RWPE1 (cell line): Measurements from ENCODE around the gene TXK.

ENCODE experiments used
- CTCF ChIA-PET: fragments of 350-600 bp; sonication (Branson Sonifier 250); formaldehyde crosslinking; extraction: SDS; loops from one replicate; lab custom pipeline; 2021; lab: Yijun Ruan, JAX
- POLR2A ChIA-PET: fragments of 400-600 bp; formaldehyde crosslinking; extraction: SDS; loops from one replicate; lab custom pipeline; 2020; ENCODE audit warnings: antibody characterized with exemption; ENCODE audit not compliant: low non-redundant PET; lab: Yijun Ruan, JAX
- DNase-seq: peaks from one replicate; pipeline ENCODE4 v3.0.0; 2012; ENCODE audit warnings: low spot score
- H3K27ac ChIP-seq: fragments of 450-650 bp; 2 replicates; pipeline ENCODE4 v1.5.1; 2017
- CTCF ChIP-seq: fragments of 450-650 bp; conservative IDR thresholded peaks from 2 replicates; pipeline ENCODE4 v1.5.1; 2017; ENCODE audit warnings: low read depth, mild to moderate bottlenecking

Gene TXK

GRCh38 chr4:48129307-48130014 is 4.6 kb downstream of the TXK start:
- POLR2A ChIA-PET: no interaction called here
- TF ChIP-seq CTCF: no peak
- no peak for DNase-seq
- CTCF ChIA-PET: interaction anchor here (0.5 kb wide), 1 partner anchor 579 kb away, joined by 3 read pairs; no protein-coding TSS in a partner anchor
- no peak overlapping the region for H3K27ac ChIP-seq

- peak; percentile 81 for DNase-seq
Measured at GRCh38 chr4:48127682-48128404, 6.2 kb downstream of the TXK start.

GRCh38 chr4:48127231-48127630 is 6.8 kb downstream of the TXK start:
- ChIA-PET POLR2A (no interaction called here), CTCF (interaction anchor here (0.5 to 0.7 kb wide), 3 partner anchors 134 to 384 kb away, joined by 3 read pairs; no protein-coding TSS in a partner anchor)
- H3K27ac ChIP-seq: no peak overlapping the region
- no peak for TF ChIP-seq CTCF
- no peak for DNase-seq

More at GRCh38 chr4:48127682-48128404, 6.2 kb downstream of the TXK start:
- H3K27ac ChIP-seq: peak overlapping the region; percentile 65
- POLR2A ChIA-PET: no interaction called here
- peak; percentile 49 for TF ChIP-seq CTCF
- CTCF ChIA-PET: interaction anchor here (0.6 to 0.7 kb wide), 3 partner anchors 19 to 151 kb away, joined by 3 read pairs; no protein-coding TSS in a partner anchor

GRCh38 chr4:48126621-48127020 is 7.4 kb downstream of the TXK start:
- H3K27ac ChIP-seq: no peak overlapping the region
- no peak for DNase-seq
- POLR2A ChIA-PET: no interaction called here
- CTCF ChIA-PET: interaction anchor here (0.6 kb wide), 1 partner anchor 681 kb away, joined by 3 read pairs; no protein-coding TSS in a partner anchor
- TF ChIP-seq CTCF: no peak

- no peak for DNase-seq
- CTCF ChIA-PET: interaction anchor here (0.6 to 0.7 kb wide), 2 partner anchors 19 to 135 kb away, joined by 3 to 4 read pairs; no protein-coding TSS in a partner anchor
- POLR2A ChIA-PET: no interaction called here
- no peak for TF ChIP-seq CTCF
- no peak overlapping the region for H3K27ac ChIP-seq
Measured at GRCh38 chr4:48124870-48125269, 9.2 kb downstream of the TXK start.

GRCh38 chr4:48122756-48123155 is 11.3 kb downstream of the TXK start:
- ChIA-PET POLR2A (no interaction called here), CTCF (no interaction called here)
- no peak for DNase-seq
- no peak overlapping the region for H3K27ac ChIP-seq
- TF ChIP-seq CTCF: no peak
